ENCODE data around the gene NCKIPSD.

- no peak for TF ChIP-seq CTCF (conservative IDR thresholded peaks at IDR 0.05 in 1 of 2, IDR thresholded peaks at IDR 0.05 in 1 of 2; ENCODE audit: extremely low read depth in 1 of 2, insufficient read depth in 1 of 2, low read depth in 1 of 2, low read length in 2 of 2)
- TF ChIP-seq EZH2 (IDR thresholded peaks at IDR 0.05; ENCODE audit: borderline replicate concordance, low read length), result no peak
These were observed 32.6 kb downstream of the NCKIPSD start for GRCh38 chr3:48652923-48653715.

All from mammary epithelial cell (primary cell).